Liver (tissue), 9 donors: ENCODE results near the gene EZR. TPM values are rescaled to one million over a fixed set of nuclear protein-coding genes. Genes with fewer than 3 reads are reported as not detected.
"Not testable (repeated sequence)": the region's sequence is repeated elsewhere in the genome, so short reads cannot be mapped to it uniquely, and the experiment has no call there.

Source experiments
- DNase-seq: peaks from one replicate; pipeline ENCODE4 v3.0.0-alpha.2; 2017; ENCODE audit warnings: low spot score
- H3K27ac ChIP-seq, 2 donors: one replicate each; pipeline ENCODE4 v1.7.0; 2013; ENCODE audit warnings: inconsistent platforms in 2 of 2, low read length in 2 of 2, control low read depth in 1 of 2, low read depth in 1 of 2, mild to moderate bottlenecking in 1 of 2
- H3K27me3 ChIP-seq, 4 donors: one replicate each; pipeline versions ENCODE4 v1.6.1 to v1.7.0; 2013; ENCODE audit warnings: low read length in 3 of 4, inconsistent platforms in 1 of 4, mild to moderate bottlenecking in 1 of 4, moderate library complexity in 1 of 4; ENCODE audit not compliant: control insufficient read depth in 4 of 4, insufficient read depth in 4 of 4
- H3K36me3 ChIP-seq, 4 donors: one replicate each; pipeline versions ENCODE4 v1.6.1 to v1.7.0; 2013; ENCODE audit warnings: low read length in 3 of 4, mild to moderate bottlenecking in 3 of 4, low read depth in 1 of 4, moderate library complexity in 1 of 4; ENCODE audit not compliant: control insufficient read depth in 4 of 4, insufficient read depth in 3 of 4
- H3K4me1 ChIP-seq, 4 donors: one replicate each; pipeline versions ENCODE4 v1.6.1 to v1.7.0; 2013; ENCODE audit warnings: low read length in 3 of 4, mild to moderate bottlenecking in 3 of 4, moderate library complexity in 1 of 4; ENCODE audit not compliant: control insufficient read depth in 4 of 4, insufficient read depth in 4 of 4
- H3K4me3 ChIP-seq, 3 donors: one replicate each; pipeline versions ENCODE4 v1.6.1 to v1.7.0; 2013; ENCODE audit warnings: low read length in 3 of 3, control low read depth in 1 of 3, low read depth in 1 of 3, mild to moderate bottlenecking in 1 of 3
- H3K9ac ChIP-seq, 2 donors: one replicate each; pipeline ENCODE4 v1.7.0; 2013; ENCODE audit warnings: low read length in 2 of 2, mild to moderate bottlenecking in 2 of 2, moderate library complexity in 2 of 2, control low read depth in 1 of 2, low read depth in 1 of 2
- H3K9me3 ChIP-seq, 4 donors: one replicate each; pipeline versions ENCODE4 v1.6.1 to v1.7.0; 2013; ENCODE audit warnings: low read length in 3 of 4; ENCODE audit not compliant: control insufficient read depth in 4 of 4
- CTCF ChIP-seq: fragments of 150-350 bp; IDR thresholded peaks from 2 replicates; pipeline ENCODE4 v1.5.1; 2017; ENCODE audit warnings: improper control_type of control experiment, low read depth, low read length; ENCODE audit not compliant: missing input control
- EGR1 ChIP-seq, 2 donors: IDR thresholded peaks; 2 replicates each; pipeline ENCODE4 v1.6.1; 2016 to 2018; ENCODE audit warnings: antibody characterized with exemption in 2 of 2, low read depth in 2 of 2
- HNF4A ChIP-seq, 2 donors: conservative IDR thresholded peaks; 2 replicates each; pipeline ENCODE4 v1.6.1; 2016; ENCODE audit warnings: antibody characterized with exemption in 2 of 2, mild to moderate bottlenecking in 2 of 2
- JUND ChIP-seq, 2 donors: IDR thresholded peaks; 2 replicates each; pipeline ENCODE4 v1.6.1; 2016; ENCODE audit warnings: antibody characterized with exemption in 2 of 2
- NR2F2 ChIP-seq: IDR thresholded peaks from 2 replicates; pipeline ENCODE4 v1.6.1; 2016; ENCODE audit warnings: antibody characterized with exemption
- RXRA ChIP-seq, 2 donors: IDR thresholded peaks; 2 replicates each; pipeline ENCODE4 v1.6.1; 2017 to 2018; ENCODE audit warnings: antibody characterized with exemption in 2 of 2, mild to moderate bottlenecking in 1 of 2
- SP1 ChIP-seq: IDR thresholded peaks from 2 replicates; pipeline ENCODE4 v1.6.1; 2018; ENCODE audit warnings: antibody characterized with exemption, mild to moderate bottlenecking
- TAF1 ChIP-seq: conservative IDR thresholded peaks from 2 replicates; pipeline ENCODE4 v1.6.1; 2016; ENCODE audit warnings: antibody characterized with exemption, mild to moderate bottlenecking
- YY1 ChIP-seq: IDR thresholded peaks from 2 replicates; pipeline ENCODE4 v1.6.1; 2016; ENCODE audit warnings: antibody characterized with exemption, mild to moderate bottlenecking
- WGBS: extraction: QIAGEN DNeasy Blood & Tissue Kit; methylation state at CpG from one replicate; pipeline ENCODE4 v1.1.7; 2013; 5-methylcytosine and 5-hydroxymethylcytosine counted together
- polyA plus RNA-seq, 2 donors: library from polyadenylated mRNA; stranded (reverse) in 1 of 2; unstranded in 1 of 2; fragments of 200-250 nt in 1 of 2; fragments of >200 nt in 1 of 2; fragmentation: Nextera tagmentation in 1 of 2; extraction: Ambion mirVana in 1 of 2; gene quantifications; one replicate each; pipeline versions ENCODE4 v1.2.1 to v1.2.3, GENCODE V29; 2013 to 2015
- total RNA-seq, 2 donors: library from RNA; depleted of rRNA; stranded (reverse); fragments of >200 nt; gene quantifications; one replicate each; pipeline ENCODE4 v1.2.3, GENCODE V29; 2014
- TF ChIP-seq, protein P1 (sequence below): IDR thresholded peaks from 2 replicates; pipeline ENCODE4 v1.6.1; 2016; ENCODE audit warnings: antibody characterized with exemption
- donor health status: healthy.
- donor health status: healthy.
- donor health status: healthy.
- donor health status: healthy.
- donor health status: healthy.

EZR gene
- total and polyA plus RNA-seq, 4 donors, result 22.0 to 35.4 (median 25.4) TPM

- Histone ChIP-seq H3K36me3 (no peaks in the 10 kb centered on the region), H3K27ac (no peak overlapping the region), H3K4me3 (no peak overlapping the region), H3K27me3 (no peaks in the 10 kb centered on the region), H3K9ac (peak overlapping the region in 1 of 2 donors; percentile 24), H3K9me3 (no peaks in the 10 kb centered on the region), H3K4me1 (peaks cover 0 to 6% (median 0%) of the 10 kb centered on the region in 4 donors)
- 82% methylated on average over 4 of the region's 4 CpGs for WGBS
- TF ChIP-seq EGR1 (IDR thresholded peaks at IDR 0.05; ENCODE audit: low read depth in 2 of 2), result no peak
- TF ChIP-seq RXRA (IDR thresholded peaks at IDR 0.05), result no peak
- TF ChIP-seq, protein P1, sequence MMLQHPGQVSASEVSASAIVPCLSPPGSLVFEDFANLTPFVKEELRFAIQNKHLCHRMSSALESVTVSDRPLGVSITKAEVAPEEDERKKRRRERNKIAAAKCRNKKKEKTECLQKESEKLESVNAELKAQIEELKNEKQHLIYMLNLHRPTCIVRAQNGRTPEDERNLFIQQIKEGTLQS, result no peak
- no peak for TF ChIP-seq HNF4A (conservative IDR thresholded peaks at IDR 0.05)
- TF ChIP-seq SP1, result no peak
- TF ChIP-seq JUND (IDR thresholded peaks at IDR 0.05), result no peak
- DNase-seq, result no peak
Observed at GRCh38 chr6:158826819-158827501, 7.8 kb upstream of the EZR start.

GRCh38 chr6:158825951-158826306 lies 6.8 kb upstream of the EZR start:
- 82% methylated on average over 9 of the region's 9 CpGs for WGBS
- Histone ChIP-seq H3K4me1 (peaks cover 0 to 6% (median under 1%) of the 10 kb centered on the region in 4 donors), H3K9me3 (no peaks in the 10 kb centered on the region), H3K36me3 (no peaks in the 10 kb centered on the region), H3K9ac (no peak overlapping the region), H3K27ac (no peak overlapping the region), H3K4me3 (no peak overlapping the region), H3K27me3 (no peaks in the 10 kb centered on the region)
- TF ChIP-seq RXRA (IDR thresholded peaks at IDR 0.05), result peak in 1 of 2 donors; percentile 50
- TF ChIP-seq TAF1, result no peak
- no peak for TF ChIP-seq CTCF
- TF ChIP-seq SP1, result peak; percentile 6
- DNase-seq, result no peak

DNA sequence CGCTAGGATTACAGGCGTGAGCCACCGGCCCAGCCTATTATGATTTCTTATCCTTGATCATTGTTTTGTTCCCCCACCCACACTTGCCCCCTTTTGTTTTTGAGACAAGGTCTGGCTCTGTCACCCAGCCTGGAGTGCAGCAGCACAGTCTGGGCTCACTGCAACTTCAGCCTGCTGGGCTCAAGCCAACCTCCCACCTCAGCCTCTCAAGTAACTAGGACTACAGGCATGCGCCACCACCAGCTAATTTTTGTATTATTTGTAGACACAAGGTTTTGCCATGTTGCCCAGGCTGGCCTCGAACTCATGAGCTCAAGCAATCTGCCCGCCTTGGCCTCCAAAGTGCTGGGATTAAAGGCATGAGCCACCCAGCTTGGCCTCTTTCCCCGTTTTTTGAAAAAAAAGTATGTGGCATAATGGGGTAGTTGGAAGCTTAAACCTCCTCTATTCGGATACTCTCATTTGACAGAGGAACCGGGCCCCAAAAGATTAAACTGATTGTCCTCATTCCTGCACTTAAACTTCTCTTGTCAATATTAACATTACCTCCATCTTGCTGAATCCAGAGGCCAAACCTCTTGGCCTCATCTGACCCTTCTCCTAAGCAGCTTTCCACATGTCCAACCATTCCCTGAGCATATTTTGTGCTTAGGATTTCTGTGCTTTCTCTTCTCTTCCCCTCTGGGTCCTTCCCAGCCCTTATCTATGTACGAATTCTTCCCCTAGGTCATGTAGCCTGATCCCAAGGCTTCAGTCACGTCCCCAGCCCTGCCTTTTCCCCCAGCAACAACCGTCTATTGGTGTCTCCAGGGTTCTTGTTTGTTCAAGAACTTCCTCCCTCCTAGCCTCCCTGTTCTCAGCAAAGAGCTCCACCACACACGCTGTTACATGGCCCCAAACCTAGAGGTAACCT lies 6.1 kb upstream of the EZR start:
- Histone ChIP-seq H3K4me3 (no peak overlapping the region), H3K9me3 (no peaks in the 10 kb centered on the region), H3K9ac (no peak overlapping the region), H3K4me1 (peaks cover 0 to 6% (median under 1%) of the 10 kb centered on the region in 4 donors), H3K27me3 (no peaks in the 10 kb centered on the region), H3K27ac (peak overlapping the region in 1 of 2 donors; percentile 12), H3K36me3 (no peaks in the 10 kb centered on the region)
- WGBS, result 83% methylated on average over 13 of the region's 13 CpGs
- peak in 1 of 2 donors; percentile 59 for TF ChIP-seq RXRA (IDR thresholded peaks at IDR 0.05)
- no peak for TF ChIP-seq YY1
- peak; percentile 90 for TF ChIP-seq NR2F2
- peak; percentile 12 for TF ChIP-seq SP1
- no peak for DNase-seq

- not testable (repeated sequence) for H3K27me3 ChIP-seq, H3K4me3 ChIP-seq, H3K36me3 ChIP-seq, H3K4me1 ChIP-seq, H3K9ac ChIP-seq, DNase-seq, H3K9me3 ChIP-seq, H3K27ac ChIP-seq
- WGBS, result over 99% methylated on average over 4 of the region's 4 CpGs
Observed at GRCh38 chr6:158823616-158824015, 4.4 kb upstream of the EZR start.
